MM.1S (cell line): ENCODE measurements around the gene BRWD1.

ENCODE experiments used
- CTCF ChIP-seq: fragments of 300-600 bp; sonication (generic); IDR thresholded peaks from 2 replicates; pipeline ENCODE4 v1.5.1; 2016; ENCODE audit warnings: antibody characterized with exemption, low read length, mixed read lengths
- EZH2 ChIP-seq: fragments of 300-600 bp; sonication (generic); optimal IDR thresholded peaks from 2 replicates; pipeline ENCODE3; 2017; ENCODE audit warnings: low read depth, mild to moderate bottlenecking, antibody characterized with exemption, low read length, mixed read lengths
- EZH2phosphoT487 ChIP-seq: fragments of 300-600 bp; sonication (generic); IDR thresholded peaks from 2 replicates; pipeline ENCODE4 v1.6.1; 2018; ENCODE audit warnings: antibody characterized with exemption, low read length

GRCh38 chr21:39334611-39335010 is 21.2 kb upstream of the BRWD1 start:
- TF ChIP-seq CTCF (no peak), EZH2 (no peak), EZH2phosphoT487 (no peak)
